AG04449 (cell line): ENCODE data around the gene TAF3.

Experiments used
- CTCF ChIA-PET: fragments of 350-600 bp; formaldehyde crosslinking; extraction: SDS; loops from one replicate; lab custom pipeline; 2021; ENCODE audit warnings: antibody characterized with exemption; lab: Yijun Ruan, JAX
- POLR2A ChIA-PET: fragments of 400-600, 350-600 bp; formaldehyde crosslinking; extraction: SDS; loops from one replicate; lab custom pipeline; 2020; ENCODE audit warnings: antibody characterized with exemption, inconsistent platforms; lab: Yijun Ruan, JAX
- DNase-seq: peaks from one replicate; pipeline ENCODE4 v3.0.0-alpha.2; 2010; ENCODE audit warnings: low read depth, low spot score
- H3K4me3 ChIP-seq: 2 replicates; pipeline ENCODE4 v1.5.1; 2011; ENCODE audit warnings: low read depth, mild to moderate bottlenecking, control low read depth, low read length
- TF ChIP-seq, protein P1 (sequence below): IDR thresholded peaks from one replicate; pipeline ENCODE4 v1.5.1; 2011; ENCODE audit warnings: mild to moderate bottlenecking, moderate library complexity, low read length, control low read depth, inconsistent platforms; ENCODE audit not compliant: insufficient read depth; ENCODE audit errors: missing control alignments

The TAF3 gene

DNA sequence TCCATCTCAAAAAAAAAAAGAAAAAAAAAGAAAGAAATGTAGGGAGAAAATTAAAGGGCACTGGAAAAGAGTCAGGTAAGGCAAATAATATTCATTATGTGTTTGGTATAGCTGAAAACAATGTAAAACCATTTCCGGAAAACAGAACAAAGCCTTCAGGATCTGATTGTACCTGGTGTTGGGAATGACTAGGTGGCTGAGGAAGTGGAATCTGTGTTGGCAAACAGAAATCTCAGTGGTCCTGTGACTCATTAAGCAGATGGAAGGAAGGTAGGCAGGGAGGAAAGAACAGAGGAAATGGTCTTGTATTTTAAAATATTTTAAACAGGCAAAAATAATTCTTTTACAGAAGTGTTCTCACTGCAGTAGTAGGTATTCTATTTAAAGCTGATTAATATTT is 180.5 kb downstream of the TAF3 start:
- POLR2A ChIA-PET: no interaction called here
- no peak for DNase-seq
- TF ChIP-seq, protein P1, sequence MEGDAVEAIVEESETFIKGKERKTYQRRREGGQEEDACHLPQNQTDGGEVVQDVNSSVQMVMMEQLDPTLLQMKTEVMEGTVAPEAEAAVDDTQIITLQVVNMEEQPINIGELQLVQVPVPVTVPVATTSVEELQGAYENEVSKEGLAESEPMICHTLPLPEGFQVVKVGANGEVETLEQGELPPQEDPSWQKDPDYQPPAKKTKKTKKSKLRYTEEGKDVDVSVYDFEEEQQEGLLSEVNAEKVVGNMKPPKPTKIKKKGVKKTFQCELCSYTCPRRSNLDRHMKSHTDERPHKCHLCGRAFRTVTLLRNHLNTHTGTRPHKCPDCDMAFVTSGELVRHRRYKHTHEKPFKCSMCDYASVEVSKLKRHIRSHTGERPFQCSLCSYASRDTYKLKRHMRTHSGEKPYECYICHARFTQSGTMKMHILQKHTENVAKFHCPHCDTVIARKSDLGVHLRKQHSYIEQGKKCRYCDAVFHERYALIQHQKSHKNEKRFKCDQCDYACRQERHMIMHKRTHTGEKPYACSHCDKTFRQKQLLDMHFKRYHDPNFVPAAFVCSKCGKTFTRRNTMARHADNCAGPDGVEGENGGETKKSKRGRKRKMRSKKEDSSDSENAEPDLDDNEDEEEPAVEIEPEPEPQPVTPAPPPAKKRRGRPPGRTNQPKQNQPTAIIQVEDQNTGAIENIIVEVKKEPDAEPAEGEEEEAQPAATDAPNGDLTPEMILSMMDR: no peak
- CTCF ChIA-PET: no interaction called here
- no peak overlapping the region for H3K4me3 ChIP-seq

- H3K4me3 ChIP-seq: no peak overlapping the region
- CTCF ChIA-PET: no interaction called here
- DNase-seq: no peak
- POLR2A ChIA-PET: no interaction called here
- TF ChIP-seq, protein P1: no peak
These were observed 186.2 kb downstream of the TAF3 start for GRCh38 chr10:8004469-8005000.

DNA sequence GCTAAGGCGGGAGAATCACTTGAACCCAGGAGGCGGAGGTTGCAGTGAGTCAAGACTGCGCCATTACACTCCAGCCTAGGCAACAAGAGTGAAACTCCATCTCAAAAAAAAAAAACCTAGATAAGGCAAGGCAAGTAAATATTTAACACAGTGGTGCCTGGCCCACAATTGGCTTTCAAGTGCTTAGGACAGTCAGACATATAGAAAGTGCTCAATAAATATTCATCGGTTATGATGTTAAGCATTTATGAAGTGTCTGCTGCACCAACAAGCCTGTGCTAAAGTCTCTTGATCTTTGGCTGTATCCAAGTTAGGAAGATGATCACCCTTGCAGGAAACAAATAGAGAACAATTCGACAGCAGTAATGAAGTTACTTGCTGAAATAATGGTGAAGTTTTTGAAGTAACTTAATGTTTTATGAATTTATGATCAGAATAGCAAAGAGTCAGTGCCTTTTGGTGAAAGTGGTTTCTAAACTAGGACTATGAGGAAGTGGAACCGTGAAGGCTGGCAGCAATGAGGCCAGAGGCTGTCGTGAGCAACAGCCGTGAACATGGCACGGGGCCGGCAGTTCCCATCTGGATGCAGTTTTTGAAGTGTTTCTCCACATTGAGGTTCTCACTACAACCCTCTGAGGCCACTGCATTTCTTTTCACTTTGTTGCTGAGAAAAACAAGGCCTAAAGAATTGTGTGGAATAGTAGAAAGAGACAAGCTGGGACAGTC is 188.1 kb downstream of the TAF3 start:
- no peak overlapping the region for H3K4me3 ChIP-seq
- POLR2A ChIA-PET: no interaction called here
- CTCF ChIA-PET: no interaction called here
- no peak for DNase-seq
- TF ChIP-seq, protein P1: no peak

- ChIA-PET POLR2A (no interaction called here), CTCF (no interaction called here)
- DNase-seq: no peak
- no peak overlapping the region for H3K4me3 ChIP-seq
- TF ChIP-seq, protein P1: no peak
These were observed 190.7 kb downstream of the TAF3 start for GRCh38 chr10:8009031-8009430.

GRCh38 chr10:8013006-8013405 is 194.7 kb downstream of the TAF3 start:
- TF ChIP-seq, protein P1: no peak
- H3K4me3 ChIP-seq: no peak overlapping the region
- CTCF ChIA-PET: no interaction called here
- POLR2A ChIA-PET: no interaction called here
- DNase-seq: no peak

DNA sequence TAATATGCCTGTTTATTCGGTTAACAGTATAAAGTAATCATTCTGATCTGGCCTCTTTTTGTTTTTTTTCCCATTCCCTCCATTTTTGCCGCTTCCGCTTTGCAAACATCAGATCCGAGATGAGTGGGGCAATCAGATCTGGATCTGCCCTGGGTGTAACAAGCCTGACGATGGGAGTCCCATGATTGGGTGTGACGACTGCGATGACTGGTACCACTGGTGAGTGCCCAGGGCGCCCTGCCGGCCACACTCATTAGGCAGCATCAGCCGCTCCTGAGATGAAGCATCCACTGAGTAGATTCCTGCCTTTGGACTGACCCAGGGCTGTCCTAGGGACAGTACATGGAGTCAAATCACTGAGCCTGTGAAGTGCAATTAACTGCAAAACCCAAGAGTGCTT is 195.3 kb downstream of the TAF3 start:
- POLR2A ChIA-PET: no interaction called here
- no peak for DNase-seq
- CTCF ChIA-PET: no interaction called here
- TF ChIP-seq, protein P1: no peak
- H3K4me3 ChIP-seq: no peak overlapping the region
